NCI-H1105 treated with DMSO at 0.1 percent for 48 hours (cell line): ENCODE measurements around the gene SYT1.

Experiments
- DNase-seq: peaks from one replicate; lab custom pipeline; 2025; lab: John Stamatoyannopoulos, UW

Gene SYT1

DNA sequence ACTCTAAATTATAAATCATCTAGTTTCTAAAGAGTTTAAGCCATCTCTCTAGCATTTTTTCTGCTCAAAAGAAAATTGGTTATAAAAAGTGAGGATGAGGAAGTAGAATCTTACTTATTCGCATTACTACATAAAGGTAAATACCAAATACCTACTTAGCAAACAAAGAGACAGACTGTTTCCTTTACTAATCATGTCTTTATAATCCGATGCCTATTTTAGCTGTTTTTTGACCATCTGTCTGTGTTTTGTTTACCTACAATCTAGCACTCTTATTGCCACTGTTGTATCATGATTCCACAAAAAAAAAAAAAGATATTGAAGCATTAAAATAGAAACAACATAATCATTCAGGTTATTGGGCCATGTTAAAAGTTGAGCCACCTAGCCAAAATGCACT lies 430.0 kb downstream of the SYT1 start:
- no peak for DNase-seq

DNA sequence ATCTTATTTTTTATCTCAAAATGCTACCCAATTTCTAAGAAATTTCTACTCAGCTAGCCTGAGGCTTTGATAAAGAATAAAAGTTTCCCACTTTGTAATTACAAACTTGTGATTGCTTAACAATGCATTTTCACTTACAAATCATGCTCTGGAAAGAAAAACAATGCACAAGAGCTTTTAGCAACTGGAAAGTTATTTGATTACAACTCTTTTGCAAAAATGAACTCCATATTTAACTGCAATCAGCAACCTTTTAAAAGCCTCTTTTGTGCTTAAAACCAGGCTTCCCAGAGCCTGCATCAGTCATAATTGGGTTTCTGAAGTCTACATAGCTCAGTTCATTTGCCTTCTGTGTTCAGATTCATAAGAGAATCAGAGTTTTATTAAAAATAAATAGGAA lies 431.0 kb downstream of the SYT1 start:
- no peak for DNase-seq

GRCh38 chr12:79296133-79296532 lies 431.6 kb downstream of the SYT1 start:
- no peak for DNase-seq

DNA sequence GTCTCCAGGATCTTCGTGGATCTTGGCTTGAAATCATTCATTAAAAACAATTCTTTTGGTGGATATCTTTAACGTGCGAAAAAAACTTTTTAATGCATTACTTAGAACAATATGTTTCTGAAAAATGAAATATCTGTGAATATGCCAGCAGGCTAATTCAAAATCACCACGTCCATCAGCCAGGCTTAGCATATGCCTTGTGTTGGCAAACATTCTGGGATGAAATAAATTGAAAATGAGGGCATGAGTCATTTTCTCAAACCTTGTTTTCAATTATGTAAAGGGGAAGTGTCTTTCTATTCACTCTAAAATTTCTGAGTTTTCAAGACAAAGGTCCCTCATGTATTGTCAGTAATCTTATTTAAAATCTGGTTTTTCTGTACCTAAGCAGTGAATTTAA lies 432.3 kb downstream of the SYT1 start:
- no peak for DNase-seq

- peak; percentile 80 for DNase-seq
Observed at GRCh38 chr12:79298506-79298905, 433.9 kb downstream of the SYT1 start.

- no peak for DNase-seq
Observed at GRCh38 chr12:79299447-79300198, 435.0 kb downstream of the SYT1 start.

GRCh38 chr12:79300199-79300568 lies 435.6 kb downstream of the SYT1 start:
- DNase-seq, result no peak

- DNase-seq, result no peak
Observed at GRCh38 chr12:79301181-79301580, 436.6 kb downstream of the SYT1 start.

- DNase-seq, result no peak
Observed at GRCh38 chr12:79302162-79302814, 437.7 kb downstream of the SYT1 start.

GRCh38 chr12:79307340-79307739 lies 442.8 kb downstream of the SYT1 start:
- DNase-seq, result no peak

DNA sequence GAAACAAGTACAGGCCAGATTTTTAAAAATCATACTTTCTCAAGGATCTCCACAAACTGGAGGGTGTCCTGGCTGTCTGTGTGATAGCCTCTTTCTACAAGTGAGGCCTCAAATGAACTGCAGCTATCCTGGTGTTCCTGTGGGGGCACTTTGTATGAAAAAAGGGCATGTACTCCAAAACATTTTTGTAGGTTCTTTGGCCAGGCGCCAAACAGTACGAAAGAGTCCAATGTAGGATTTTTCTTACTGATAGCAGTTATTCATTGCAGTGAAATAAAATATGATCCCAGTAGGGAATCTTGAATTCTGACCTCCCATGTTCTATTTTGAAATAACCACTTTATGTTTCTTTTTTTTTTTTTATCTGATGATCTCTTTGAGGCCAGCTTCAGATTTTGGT lies 444.5 kb downstream of the SYT1 start:
- DNase-seq, result no peak

DNA sequence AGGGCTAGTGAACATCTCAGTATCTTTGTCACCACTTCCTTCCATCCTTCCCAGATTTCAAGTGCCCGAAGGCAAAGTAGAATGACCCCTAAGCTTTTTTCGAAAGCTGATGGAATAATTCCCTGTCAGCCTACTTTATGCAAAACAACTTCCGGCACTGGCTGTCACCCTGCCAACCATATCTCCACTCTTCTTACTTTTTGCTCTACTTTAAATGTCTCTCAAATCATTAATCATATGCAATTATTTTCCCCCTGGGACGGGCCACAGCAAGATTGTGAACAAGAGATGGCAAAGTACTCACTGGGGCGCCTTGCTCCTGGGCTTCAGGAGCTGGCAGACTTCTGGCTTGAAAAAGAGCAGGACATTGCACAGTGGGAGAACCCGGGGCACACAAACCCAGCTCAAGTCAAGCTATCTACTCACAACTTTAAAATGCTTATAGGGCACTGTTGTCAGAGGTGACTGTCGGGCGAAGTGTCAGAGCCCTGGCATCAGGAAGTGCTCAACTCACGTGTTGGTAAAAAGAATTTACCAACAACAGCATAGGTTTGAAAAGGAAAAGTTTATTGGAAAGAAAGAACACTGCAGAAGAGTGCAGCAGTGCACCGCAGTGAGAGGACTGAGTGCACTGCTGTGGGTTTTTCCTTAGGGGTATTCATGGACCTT lies 452.7 kb downstream of the SYT1 start:
- no peak for DNase-seq

DNA sequence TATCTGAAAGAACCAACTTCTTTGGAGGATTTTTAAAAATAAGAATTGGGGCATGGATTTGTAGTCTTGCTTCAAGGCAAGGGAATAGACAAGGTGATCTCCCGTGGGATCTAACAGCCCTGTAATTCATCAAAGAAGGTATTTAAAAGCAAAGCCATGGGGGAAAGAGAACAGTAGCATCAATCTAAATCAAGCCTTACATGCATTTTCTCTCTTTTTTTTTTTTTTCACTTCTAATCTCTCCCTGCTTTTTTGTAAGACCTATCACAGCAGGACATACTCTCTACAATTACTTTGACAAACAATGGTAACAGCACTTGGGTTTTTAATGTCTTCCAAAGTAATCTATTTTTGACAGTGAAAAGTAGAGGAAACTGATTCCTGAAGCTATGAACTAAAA lies 458.3 kb downstream of the SYT1 start:
- no peak for DNase-seq

GRCh38 chr12:79324571-79324970 lies 460.0 kb downstream of the SYT1 start:
- no peak for DNase-seq

DNA sequence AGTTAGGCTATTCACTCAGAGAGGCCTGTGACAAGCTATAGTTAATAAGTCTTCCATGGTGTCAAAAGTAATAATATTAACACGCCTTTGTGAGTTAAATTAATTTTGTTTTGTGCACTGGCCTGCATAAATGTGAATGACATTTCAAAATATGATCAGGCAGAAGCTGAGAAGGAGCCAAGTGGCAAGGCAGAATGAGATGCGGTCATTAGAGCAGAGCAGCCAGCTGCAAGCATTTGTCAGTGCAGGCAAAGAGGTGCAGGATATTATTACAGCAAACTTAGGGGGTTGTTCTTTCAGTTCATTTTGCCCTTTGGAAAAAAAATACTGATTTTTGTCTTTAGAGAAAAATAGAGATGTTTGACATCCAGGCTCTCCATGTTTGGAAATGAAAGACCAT lies 461.6 kb downstream of the SYT1 start:
- peak; percentile 62 for DNase-seq

DNA sequence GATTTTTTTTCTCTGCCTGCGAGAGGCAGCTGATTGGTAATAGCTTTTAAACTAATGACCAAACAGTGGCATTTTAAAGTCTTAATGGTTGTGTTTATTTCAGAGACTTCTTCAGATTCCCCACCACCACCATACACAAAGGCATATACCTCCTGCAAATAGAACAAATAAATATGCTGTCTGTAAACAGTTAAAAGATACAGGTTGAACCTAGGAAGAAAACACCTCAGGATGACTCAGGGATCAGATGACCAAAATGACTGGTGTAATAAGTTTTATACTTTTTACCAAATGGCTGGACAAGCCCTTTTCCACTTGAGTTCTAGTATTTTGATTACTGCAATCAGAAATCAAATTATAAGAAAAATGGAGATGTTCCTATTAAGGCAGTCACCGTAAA lies 462.1 kb downstream of the SYT1 start:
- DNase-seq, result peak; percentile 62

- no peak for DNase-seq
Observed at GRCh38 chr12:79327465-79327864, 462.9 kb downstream of the SYT1 start.

DNA sequence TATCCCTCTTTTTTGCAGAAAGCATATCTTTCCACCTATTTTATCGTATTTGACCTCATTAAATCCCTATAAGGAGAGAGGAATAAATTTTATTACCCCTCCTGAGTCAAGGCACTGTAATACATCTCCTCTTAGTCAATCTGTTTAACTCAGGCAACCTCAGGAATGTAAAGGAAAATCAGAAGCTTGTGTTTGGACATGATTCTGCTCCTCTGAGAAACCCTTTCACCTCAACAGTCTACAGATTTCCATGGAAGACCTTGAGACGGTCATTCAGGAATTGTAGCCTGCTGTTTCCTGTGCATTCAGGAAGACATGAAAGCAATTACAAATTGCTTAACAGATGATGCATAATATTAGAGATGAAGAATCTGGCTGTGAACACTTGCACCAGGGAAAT lies 465.4 kb downstream of the SYT1 start:
- no peak for DNase-seq

GRCh38 chr12:79331870-79332269 lies 467.3 kb downstream of the SYT1 start:
- no peak for DNase-seq

DNA sequence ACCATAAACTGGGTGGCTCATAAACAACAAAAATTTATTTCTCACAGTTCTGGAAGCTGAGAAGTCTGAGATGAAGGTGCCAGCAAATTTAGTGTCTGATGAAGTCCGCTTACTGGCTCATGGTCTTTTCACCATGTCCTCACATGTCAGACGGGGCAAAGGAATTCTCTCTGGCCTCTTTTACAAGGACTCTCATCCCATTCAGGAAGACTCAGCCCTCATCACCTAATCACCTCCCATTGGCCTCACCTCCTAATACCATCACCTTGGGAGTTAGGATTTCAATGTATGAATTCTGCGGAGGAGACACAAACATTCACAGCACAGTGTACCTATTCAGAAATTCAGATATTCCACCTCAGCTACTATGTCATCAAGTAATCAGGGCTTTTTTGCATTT lies 468.6 kb downstream of the SYT1 start:
- no peak for DNase-seq

- no peak for DNase-seq
Observed at GRCh38 chr12:79337662-79338290, 473.2 kb downstream of the SYT1 start.

- DNase-seq, result peak; percentile 59
Observed at GRCh38 chr12:79344855-79345847, 480.6 kb downstream of the SYT1 start.
